HG02642 (cell line): ENCODE data around the gene HIVEP3.

Experiments
- ATAC-seq: cut with Tn5 transposase; IDR thresholded peaks from one replicate; pipeline ENCODE4 v1.9.1; 2021; ENCODE audit warnings: mild to moderate bottlenecking; ENCODE audit not compliant: unreplicated experiment, poor library complexity

Gene HIVEP3

DNA sequence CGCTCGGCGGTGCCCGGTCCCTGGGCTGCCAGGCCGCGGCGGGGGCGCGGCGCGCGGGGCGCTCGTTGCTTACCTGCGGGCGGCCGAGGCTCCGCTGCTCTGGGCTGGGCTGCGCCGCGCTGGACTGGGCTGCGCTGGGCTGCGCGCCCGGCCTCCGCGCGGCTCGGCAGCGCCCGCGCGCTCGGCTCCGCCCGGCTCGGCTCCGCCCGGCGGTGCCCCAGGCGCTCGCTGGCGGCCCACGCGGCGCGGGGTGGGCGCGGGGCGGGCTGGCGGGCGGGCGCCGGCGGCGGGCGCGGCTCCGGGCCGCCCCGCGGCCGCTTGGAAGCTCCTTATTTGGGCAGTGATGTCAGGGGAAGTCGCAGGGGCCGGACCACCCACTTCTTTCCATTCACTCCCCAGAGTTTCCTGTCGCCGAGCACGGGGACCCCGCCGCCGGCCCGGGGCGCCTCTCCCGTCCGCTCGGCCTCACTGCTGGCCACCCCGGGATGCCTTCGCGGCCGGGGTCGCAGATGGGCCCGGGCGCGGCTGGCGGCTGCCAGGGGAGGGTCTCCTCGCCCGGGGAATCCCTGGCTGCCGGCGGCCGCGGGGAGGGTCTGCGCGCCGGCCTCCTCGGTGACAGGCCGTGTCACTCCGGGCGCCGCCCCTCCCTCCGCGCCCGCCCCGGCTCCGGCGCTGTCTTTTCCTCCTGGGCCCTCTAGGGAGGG, 256.5 kb downstream of the HIVEP3 start:
- peak; percentile 67 for ATAC-seq

DNA sequence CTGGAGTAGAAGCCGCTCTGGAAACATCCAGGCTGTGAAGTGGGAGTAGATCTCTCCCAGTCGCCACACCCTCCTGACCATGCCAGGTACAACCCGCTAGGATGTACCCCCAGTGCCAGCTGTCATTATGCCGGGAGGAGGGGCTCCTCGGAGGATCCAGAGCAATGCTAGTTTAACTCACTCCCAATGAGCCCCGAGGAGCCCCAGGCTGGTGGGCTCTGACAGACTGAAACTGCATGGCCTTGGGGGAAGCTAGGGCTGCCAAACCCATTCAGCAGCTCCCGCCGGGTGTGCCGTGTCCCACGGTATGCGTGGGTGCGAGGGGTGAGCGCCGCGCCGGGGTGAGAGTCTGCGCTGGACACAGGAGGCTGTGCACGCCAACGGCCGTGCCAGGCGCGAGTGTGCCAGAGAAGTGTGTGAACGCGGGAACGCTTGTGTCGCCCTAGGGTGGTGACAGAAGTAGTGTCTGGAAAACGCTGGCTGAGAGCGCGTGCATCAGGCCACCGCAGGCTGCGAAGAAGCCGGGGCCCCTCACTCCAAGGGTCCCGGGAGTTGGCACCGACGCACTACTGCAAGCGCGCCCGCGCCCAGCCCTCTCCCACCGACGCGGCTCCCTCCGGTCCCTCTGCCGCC, 257.2 kb downstream of the HIVEP3 start:
- ATAC-seq = peak; percentile 13

DNA sequence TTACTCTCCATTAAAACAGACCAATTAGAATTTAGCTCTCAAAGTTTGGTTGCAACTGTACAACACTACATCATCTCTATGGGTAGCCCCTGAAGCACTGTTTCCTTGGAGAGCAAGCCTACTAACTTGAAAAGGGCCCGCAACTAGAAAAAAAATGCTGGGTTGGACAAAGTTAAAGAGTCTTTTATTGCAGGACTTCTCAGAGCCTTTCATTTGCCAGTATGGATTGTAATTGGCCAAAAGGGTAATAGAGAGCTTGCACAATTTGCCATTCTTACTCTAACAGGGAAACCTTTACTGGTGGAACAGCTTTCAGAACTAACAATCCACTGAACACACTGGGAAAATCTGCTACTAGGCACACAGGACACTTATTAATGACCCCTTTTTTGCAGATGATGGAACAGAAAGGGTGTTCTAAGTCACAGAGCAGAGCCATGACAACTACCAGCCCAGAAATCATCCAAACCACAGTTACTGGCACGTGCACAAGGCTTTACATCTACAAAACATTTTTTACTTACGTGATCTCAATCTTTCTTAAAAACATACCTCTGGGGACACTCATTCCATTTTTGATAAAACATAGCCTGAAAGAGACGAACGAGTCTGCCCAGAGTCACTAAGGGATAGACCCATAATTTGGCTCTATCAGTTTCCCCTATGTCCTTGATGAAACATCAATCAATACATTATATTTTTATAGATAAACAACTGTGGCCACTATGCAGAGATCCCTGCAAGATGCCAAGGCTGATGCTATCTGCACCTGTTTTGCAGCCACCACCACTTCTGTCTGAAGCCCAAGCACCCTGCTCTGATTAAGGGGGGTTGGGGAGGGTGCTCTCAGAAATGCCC, 257.9 kb downstream of the HIVEP3 start:
- no peak for ATAC-seq

DNA sequence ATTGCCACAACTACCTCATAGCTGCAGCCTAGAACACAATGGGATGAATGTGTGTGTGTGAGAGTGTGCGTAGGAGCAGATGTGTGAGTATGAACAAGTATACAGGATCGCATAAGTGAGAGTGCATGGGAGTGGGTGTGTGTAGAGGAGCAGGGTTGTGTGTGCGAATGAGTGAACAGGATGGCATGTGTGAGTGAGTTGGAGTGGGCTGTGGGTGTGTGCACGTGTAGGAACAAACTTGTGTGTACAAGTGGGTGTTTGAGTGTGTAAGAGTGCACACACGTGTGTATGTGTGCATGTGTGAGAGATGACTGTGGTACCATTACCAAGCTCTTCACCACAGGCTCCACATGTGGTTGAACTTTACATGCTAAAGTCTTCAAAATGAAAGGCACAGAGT, 258.8 kb downstream of the HIVEP3 start:
- no peak for ATAC-seq

DNA sequence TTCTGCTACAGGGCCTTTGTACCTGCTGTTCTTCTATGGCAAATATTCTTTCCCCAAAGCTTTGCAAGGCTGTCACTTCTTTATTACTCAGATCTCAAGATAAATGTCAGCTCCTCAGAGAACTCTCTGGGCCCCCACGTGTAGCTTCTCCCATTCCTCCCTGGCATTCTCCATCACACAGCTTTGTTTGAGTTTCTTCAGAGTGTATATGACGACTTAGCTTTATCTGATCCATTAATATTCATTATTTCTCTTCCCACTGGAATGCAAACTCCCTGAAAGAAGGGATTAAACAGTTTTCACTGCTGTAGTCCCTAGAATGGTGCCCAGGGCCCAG, 259.6 kb downstream of the HIVEP3 start:
- ATAC-seq = no peak

DNA sequence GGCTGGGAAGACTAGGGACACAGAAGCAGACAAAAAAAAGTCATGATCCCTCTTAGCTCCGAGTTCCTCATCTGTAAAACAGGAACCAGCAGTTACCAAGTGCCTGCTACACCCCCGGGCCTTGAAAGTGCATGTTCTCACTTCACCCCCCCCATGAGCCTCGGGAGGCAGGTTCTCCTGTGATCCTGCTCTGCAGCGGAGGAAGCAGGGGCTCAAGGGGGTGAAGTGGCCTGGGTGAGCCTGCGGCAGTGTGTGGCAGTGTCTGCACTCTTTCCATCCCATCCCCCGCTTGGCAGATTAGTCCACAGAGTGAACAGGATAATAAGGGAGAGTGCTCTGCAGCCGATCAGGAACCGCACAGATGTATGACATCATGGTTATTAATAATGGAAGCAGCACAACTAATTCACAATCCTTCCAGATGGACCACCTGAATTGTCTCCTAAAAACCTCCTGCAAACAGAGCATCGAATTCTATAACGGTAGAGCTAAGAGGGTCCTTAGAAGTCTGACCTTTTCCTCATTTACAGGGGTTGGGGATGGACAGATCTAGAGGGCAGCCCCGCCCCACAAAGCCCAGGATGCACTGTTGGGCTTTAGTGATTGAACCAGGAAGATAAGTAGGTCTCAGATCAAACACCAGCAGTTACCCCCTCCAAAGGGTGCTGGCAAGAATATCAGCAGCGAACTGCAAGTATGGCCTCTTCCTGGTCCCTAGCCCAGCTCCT, 260.1 kb downstream of the HIVEP3 start:
- ATAC-seq = no peak

DNA sequence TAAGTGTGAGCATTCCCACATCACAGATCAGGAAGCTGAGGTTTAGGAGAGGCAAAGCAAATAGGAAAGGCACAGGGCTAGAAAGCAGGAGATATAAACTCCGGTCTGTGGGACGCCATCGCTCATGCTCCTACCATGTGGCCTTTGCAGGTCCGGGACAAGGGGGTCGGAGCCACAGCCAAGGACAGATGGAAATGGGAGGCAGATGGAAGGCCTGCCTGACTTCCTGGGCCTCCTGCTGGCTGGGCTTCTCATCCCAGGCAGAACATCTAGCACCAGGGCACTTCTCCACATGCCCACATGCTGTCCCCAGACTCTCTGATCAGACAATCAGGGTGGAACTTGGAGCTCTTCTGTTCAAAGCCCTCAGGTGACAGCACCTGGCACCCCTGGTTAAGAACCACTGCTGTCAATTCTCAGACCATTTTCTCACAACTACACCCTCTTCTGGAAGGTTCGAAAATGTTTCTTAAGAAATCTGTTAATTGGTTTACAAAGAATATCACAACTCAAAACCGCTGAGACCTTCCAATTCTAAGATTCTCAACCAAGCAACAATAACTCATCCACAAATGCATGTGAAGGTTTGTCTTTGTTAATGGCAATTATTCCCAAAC, 260.9 kb downstream of the HIVEP3 start:
- no peak for ATAC-seq

DNA sequence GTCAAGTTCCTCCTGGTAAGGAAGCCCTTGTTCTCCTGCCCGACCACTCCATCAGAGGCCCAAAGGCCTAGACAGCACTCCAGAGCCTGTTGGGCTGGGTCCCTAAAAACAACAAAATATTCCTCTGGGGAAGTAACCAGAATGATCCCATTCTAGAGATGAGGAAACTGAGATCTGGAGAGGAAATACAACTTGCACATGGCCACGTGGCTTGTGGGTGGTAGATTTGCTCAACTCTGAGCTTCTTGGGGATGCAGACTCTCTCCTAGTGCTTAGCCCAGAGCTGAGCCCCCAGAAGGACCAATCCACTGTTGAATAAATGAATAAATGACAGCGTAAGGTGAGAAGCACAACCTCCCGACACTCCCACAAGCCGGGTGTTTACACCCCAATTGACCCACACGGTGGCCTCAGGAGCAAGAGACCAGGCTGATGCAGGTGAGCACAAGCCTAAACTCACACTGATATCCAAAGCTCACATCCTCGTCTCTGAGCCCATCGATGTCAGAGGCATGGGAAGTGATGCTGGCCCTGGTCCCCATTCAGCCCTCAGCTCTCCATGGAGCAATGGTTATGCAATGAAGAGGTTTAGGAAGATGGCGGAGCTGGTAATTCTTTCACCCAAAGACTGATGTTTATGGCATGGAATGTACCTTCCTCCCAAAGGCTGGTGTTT, 261.8 kb downstream of the HIVEP3 start:
- no peak for ATAC-seq

DNA sequence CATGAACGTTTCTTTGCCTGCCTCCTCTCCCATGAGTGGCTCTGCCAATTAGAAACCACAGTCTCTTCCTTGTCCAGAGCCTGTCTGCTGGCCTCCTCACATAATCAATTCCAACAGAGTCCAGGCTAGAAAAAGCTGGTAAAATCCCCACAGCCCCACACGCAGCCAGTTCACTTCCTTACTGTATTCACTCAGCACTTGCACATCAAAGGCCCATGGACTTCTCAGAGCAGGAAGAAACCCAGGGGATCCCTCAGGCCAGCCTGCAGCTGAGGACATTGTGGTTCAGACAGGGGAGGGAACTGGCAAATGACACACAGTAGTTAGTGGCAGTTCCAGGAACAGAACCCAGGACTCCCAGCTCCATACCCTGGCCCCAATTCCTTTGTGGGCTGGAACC, 262.7 kb downstream of the HIVEP3 start:
- no peak for ATAC-seq

DNA sequence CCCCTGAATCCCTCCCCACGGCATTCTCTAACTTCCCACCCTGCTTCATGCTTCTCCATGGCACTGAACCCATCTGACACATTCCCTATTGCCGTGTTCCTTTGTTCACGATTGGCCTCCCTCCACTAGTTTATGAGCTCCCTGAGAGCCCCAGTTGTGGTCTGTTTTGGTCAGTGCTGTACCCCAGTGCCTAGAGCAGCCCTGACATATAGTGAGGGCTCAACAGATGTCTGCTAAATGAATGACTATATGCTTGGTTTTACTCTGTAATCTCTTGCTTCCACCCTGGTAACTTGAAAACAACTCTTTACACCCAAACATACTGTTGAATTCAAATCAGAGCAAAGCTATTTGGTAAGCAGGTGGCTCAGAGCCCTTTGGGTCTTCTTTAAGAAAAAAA, 263.1 kb downstream of the HIVEP3 start:
- no peak for ATAC-seq

DNA sequence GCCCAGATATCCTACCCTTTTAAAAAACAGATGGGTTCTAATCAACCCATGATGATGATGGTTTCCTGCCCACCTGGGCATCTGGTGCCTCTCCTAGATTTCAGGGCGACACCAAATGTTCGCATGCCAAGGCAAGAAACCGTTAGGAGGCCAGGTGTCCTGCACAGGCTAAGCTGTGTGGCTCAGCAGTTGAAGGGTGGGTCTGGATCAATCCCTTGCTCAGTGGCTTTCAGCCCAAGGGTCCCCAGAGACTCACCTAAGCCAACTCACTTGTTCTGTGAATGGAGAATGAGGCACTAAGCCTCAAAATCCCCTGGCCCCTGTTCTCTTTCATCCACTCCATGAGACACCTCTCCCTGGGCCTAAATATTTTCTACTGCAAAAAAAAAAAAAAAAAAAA, 265.1 kb downstream of the HIVEP3 start:
- no peak for ATAC-seq

DNA sequence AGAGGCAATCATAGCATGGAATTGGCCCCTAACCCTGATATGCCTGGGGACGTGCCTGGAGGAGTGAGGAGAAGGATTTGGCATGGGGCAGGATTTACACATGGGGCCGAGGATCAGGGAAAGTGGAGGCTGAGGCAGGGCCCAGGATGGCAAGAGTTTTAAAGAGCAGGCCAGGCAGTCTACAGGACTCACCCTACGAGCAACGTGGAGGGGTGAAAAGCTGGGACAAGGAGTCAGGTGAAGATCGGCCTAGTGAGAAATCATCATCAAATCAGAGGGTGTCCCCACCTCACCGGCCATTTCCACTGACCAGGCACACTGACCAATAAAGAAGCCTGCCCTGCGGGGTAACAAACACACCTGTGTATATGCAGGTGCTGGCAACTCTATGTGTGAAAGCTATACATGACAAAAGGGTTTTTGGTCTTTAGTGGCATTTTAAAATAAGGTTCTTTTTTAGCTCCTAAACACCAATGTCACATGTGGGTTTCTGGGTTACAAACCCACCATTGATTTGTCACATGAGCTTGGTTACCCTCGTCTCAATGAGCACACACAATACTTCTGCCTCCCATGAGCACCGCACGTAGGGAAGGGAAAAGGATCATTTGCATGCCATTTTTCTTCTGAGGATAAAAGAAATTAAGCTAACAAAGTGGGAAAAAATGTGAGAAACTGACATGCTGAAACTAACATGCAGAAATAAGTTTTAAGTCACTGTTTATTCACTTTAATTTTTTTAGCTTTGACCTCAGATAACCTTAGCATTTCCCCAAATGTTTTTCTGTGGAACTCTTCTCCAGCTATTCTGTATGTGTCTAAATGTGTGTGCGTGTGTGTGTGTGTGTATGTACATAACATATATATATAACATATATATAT, 266.1 kb downstream of the HIVEP3 start:
- ATAC-seq = no peak

DNA sequence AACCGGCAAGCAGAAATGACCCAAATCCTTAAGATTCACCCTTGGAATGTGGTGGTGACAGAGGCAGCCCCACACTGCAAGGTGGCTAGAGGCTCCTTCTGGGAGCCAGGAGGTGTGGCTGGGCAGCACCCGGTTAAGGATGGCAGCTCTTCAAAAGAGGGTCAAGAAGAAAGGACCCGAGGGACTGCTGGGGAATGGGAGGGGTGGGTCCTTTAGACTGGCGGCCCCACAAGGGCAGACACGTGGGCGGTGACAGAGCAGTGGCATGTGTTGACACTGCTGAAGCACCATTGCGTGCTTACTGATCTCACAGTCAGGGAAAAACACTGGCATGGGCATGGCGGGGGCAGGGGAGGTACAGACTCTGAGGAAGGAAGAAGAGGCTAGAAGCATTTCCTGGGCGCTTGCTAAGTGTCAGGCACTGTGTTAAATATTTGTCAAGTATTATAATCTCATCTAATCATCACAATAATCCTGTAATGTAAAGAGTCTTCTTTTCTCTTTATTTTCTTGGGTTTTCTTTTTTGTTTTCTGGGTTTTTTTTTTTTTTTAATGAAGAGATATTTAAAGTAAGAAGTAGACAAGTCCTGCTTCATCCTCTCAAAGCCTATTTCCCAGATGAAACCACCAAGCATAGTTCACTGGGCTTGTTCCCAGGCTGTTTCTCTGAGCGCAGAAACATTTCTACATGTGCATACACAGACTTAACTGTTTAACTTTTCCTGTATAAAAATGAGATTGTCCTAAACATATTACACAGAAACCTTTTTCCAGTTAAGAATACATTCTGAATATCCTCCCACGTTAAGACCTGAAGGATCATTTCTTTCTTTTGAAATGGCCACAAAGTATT, 268.5 kb downstream of the HIVEP3 start:
- no peak for ATAC-seq

DNA sequence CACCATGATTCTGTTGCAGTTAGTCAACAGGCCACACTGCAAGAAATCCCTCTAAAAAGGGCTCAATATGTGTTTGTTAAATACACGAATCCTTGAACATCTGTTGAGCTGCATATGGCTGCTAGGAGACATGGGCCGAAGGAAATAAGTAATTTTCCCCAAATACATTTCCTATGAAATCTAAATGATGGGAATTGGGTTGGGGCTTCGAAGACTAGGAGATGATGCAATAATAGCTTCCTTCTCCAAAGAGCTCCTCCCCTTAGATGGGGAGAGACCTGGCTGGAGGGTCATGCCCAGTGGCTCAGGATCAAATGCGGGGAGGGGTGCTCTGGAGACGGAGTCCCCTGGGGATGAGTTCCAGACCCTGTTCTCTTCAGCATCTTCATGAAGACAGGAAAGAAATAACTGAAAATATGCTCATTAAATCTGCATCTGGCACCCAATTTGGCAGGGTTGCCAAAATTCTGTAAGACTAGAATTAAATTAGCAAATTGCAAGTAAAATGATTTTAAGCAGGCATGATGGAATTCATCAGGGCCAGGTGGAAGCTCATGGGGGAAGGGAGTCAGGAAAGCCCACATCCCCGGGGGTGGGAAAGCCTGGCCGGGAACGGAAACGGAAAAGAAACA, 269.2 kb downstream of the HIVEP3 start:
- ATAC-seq = no peak

DNA sequence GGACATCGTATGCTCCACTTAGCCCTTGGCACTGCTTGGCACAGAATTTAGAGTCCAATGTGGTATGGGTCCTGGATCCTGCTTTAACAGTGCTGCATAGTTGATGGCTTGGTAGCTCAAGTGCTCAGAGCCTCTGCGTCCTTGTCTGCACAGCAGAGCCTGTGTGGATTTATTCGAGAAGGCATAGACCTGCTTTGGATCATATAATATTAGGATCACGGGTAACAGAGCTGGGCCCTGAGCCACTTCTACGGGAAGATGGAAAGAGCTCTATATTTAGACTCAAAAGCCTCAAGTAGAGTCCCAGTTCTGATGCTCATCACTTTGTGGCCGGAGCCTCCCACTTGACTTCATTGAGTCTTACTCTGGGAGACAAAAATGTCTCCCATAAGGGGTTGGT, 269.9 kb downstream of the HIVEP3 start:
- no peak for ATAC-seq

DNA sequence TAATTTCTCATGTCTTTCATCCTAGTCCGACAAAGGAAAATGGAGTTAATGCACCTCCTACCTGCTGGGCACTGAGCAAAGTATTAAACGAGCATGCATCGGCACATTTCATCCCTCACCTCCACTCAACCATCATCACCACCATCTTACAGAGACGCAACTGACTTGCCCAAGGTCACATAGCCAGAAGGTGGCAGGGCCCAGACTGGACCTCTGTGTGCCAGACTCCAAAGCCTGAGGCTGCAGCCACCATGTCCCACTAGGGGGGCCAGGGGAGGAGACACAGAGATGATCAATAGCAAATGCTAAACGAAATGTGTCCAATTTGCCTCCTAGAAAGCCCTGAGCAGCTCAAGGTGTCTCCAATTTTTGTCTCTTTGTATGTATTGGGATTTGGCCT, 270.5 kb downstream of the HIVEP3 start:
- no peak for ATAC-seq
